Hematopoietic multipotent progenitor cell treated with erythropoietin and hydrocortisone succinate and interleukin-3 and kit ligand, for 4 days (in vitro differentiated cells): ENCODE measurements around the gene C1orf21.

ENCODE experiments used
- DNase-seq: peaks from one replicate; pipeline ENCODE4 v3.0.0-alpha.2; 2015

The C1orf21 gene

DNA sequence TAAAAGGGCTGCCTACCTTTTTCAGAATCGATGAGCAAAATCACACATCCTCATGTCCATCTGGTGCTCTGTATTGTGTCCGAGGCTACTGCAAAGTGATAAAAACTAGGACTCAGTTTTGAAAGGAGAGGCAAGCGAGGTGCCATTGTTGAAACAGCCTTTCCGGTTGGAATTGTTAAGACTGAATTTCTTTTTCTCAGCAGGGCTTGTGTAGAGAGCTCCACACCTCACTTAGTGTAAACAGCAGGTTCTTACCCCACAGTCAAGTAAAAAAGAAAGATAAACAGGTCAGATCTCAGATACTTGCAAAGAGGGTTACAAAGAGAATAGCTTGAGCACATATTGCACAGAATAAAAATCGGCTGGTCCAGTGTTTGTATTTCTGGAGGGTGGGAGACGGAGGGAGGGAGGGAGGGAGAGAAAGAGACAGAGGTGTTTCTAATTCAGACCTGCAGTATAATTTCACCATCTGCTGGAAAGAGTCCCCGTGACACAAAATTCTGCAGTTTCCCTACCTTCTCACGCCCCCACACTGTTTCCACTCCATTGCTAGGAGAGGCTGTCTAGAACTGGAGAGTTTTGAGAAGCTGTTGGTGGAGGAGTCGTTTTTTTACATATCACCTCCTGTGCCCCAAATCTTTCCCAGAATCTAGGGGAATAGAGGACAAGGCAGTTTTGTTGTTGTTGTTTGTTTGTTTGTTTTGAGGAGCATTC lies 285.3 kb downstream of the C1orf21 start:
- no peak for DNase-seq

- DNase-seq, result no peak
Measured at GRCh38 chr1:184673305-184673704, 286.5 kb downstream of the C1orf21 start.

- no peak for DNase-seq
Measured at GRCh38 chr1:184677344-184677743, 290.5 kb downstream of the C1orf21 start.
